NCI-H2107 (cell line): ENCODE results near the gene NOTCH4.
A peak's percentile ranks its signal among the peaks of the same experiment; 100 is the strongest.

ENCODE experiments used
- DNase-seq: peaks from one replicate; lab custom pipeline; 2025; lab: John Stamatoyannopoulos, UW

The NOTCH4 gene

DNA sequence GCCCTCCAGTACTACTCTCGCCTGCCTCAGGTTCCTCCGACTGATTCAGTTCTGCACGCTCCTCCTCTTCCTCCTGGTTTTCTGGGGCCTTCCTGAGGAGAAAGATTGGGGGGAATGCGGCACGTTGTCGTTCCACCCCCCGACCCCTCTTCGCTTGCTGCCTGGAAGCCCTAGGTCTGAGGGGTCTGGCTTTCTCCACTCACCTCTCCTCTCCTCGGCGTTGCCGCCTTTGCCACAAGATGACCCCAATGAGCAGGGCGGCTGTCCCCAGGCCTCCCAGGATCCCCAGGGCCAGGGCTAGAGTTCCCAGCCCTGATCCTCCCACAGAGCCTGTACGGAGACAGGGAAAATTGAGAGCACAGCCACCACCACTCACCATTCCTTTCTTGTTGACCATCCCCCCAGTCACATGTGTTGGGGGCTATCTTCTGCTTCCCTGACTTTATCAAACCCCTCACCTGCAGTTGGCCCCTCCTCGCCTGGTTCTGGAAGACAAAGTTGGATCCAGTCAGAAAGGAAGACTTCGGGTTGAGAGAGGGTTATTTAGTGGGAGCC, 42.6 kb downstream of the NOTCH4 start:
- DNase-seq = no peak

- DNase-seq = no peak
Observed at GRCh38 chr6:32179766-32180405, 44.0 kb downstream of the NOTCH4 start.

- DNase-seq = no peak
Observed at GRCh38 chr6:32178547-32179440, 45.1 kb downstream of the NOTCH4 start.

- DNase-seq = peak; percentile 89
Observed at GRCh38 chr6:32177788-32178546, 45.9 kb downstream of the NOTCH4 start, which contains the start of gene RNF5. Gene RNF5 (plus strand): TSS chr6:32178405. CDS start chr6:32178512, 107 bp downstream.

GRCh38 chr6:32177183-32177787, 46.6 kb downstream of the NOTCH4 start:
- DNase-seq = no peak

- DNase-seq = no peak
Observed at GRCh38 chr6:32176476-32177182, 47.2 kb downstream of the NOTCH4 start.

DNA sequence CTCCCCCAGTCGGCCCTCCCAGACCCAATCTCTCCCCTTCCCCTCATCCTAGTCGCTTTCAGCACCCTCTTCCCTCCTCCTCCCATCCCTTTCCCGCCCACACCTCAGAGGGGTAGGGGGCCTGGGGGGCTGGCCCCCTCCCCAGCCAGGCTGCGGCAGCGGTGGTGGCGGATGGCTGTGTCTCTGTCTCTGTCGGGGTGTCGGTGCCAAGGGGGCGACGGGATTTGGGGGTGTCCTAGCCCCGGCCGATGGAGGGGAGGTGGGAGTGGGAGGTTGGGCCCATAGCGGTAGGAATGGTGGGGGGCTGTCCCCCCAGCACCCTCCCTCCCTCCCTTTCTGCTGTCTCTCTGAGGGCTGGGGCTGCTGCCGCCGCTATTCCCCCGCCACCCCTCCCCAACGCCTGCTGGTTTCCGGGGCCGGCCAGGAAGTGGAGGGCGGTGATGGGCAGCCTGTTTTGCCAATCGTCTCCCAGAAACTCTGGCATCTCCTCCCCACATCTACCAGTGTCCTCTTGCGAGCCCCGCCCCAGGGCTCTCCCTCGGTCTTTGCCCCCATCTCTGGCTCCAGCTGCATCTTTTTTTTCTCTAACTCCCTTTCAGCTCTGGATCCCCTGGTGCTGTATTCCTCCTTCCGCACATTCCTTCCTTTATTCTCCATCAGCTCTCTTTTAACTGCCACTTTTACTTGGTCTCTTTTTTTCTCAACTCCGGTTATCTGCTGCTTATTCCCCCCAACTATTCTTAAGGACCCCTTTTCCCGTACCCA, 48.0 kb downstream of the NOTCH4 start, which contains the start of gene AGPAT1:
TSS of gene AGPAT1 (minus strand) at position 374 of the 765 bp plus-strand sequence. CDS start 4,588 bp downstream, outside the sequence.
- peak; percentile 63 for DNase-seq

GRCh38 chr6:32175322-32175710, 48.6 kb downstream of the NOTCH4 start:
- no peak for DNase-seq

GRCh38 chr6:32174416-32174815, 49.5 kb downstream of the NOTCH4 start:
- DNase-seq = no peak

DNA sequence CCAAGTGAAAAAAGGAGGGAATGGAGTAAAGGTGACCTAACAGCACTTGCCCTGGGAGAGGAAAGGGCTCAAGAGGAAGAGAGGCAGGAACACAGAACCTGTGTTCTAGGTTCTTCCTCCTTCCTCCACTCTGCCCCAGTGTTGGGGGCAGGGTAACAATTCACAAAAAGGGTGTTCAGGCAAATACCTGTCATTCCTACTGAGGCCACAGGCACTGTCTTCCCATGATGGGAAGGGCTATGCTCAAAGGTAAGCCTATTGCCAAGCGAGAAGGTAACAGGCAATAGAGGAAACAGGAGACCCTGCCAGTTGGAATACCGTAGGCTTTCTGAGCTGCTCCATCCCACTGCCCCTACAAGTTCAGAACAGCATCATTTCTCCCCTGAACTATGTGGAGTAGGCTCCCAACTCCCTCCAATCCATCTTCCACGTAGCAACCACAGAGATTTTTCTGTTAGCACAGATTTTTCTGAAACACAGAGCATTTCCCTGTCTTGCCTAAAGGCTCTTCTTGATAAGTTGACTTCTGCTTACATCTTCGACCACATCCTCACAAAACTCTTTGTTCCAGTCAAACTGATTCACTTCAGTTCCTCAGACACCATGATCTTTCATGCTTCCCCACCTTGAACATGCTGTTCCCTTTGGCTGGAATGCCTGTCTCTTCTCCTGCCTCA, 50.7 kb downstream of the NOTCH4 start:
- DNase-seq = no peak

- no peak for DNase-seq
Observed at GRCh38 chr6:32171234-32171633, 52.6 kb downstream of the NOTCH4 start.

DNA sequence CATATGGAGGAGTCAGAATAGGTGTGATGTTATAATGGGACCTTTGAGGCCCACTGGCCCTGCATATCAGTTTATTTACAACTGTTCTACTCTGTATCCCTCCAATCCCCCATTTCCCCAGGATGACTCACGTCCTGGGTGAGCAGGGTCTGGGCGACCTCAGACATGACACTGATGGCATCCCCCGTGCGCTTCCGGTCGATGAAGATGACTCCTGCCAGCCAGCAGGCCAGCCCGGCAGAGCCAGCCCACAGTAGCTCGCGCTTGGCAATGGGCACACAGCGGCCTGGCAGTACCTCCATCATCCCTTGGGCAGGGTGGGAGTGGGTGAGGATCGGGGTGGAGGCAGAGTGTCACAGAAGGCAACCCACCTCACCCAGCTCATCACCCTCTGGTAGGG, 53.6 kb downstream of the NOTCH4 start:
- no peak for DNase-seq

- DNase-seq = no peak
Observed at GRCh38 chr6:32168807-32169591, 54.9 kb downstream of the NOTCH4 start.

DNA sequence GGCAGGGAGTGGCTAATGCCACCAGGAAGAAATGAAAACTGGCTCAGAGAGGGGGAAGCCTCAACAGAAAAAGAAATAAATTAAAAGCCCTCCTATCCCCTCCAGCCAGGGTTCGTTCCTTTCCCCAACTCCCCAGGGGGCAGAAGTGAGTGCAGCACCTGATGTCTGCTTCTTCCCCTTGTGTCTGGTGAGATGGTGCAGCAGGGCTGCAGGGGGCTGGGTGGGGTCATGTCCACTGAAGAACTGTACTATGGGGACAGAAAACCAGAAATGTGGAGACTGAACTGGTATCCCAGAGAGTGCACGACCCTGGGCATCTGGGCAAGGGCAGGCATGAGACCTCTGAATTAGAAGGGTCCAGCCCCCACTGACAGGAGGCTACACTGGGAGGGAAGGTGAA, 55.5 kb downstream of the NOTCH4 start:
- no peak for DNase-seq

DNA sequence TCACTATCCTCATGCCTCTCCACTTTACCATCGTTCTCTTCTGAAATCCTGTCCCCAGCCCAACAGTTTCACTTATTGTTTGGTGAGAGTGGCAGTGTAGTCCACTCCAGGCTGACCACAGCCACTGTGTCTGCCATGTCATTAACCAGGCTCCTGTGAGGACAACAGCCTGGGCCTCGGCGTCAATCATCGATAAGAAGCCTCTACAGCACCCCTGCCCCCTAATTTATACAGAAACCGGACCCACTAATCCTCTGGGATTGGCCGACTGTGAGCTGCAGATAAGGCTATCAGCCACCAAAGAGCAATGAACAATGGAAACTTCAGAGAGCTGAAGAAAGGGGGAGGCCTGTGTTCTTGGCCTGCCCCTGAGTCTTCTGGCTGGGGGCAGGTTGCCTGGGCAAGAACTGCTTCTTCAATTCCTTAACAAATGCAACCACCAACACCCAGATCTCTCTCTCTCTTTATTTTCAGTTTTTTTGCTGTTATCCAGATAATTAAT, 56.1 kb downstream of the NOTCH4 start:
- DNase-seq = no peak

DNA sequence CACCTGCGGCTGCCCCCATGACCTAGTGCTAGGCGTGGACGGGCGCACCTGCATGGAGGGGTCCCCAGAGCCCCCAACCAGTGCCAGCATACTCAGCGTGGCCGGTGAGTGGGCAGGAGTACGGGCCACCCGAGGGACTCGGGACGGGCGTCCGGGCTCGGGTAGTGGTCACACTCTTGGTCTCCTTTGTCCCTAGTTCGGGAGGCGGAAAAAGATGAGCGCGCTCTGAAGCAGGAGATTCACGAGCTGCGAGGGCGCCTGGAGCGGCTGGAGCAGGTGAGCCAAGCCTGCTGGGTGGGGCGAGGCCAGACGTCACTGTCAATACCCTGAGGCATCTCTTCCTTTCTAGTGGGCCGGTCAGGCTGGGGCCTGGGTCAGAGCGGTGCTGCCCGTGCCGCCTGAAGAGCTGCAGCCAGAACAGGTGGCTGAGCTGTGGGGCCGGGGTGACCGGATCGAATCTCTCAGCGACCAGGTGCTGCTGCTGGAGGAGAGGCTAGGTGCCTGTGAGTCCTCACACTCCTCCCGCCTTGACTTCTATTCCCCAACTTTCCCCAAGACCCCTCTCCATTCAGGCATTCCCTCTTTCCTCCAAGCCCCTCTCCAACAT, 56.6 kb downstream of the NOTCH4 start:
- no peak for DNase-seq

GRCh38 chr6:32166411-32167061, 57.3 kb downstream of the NOTCH4 start:
- no peak for DNase-seq

- no peak for DNase-seq
Observed at GRCh38 chr6:32164295-32164694, 59.6 kb downstream of the NOTCH4 start, which contains the start of gene EGFL8. Gene EGFL8 (plus strand): TSS chr6:32164595. CDS start chr6:32166166, 1,571 bp downstream.
